HG03457 (cell line): ENCODE results near the gene PRODH2.
"Not testable (repeated sequence)": the region's sequence is repeated elsewhere in the genome, so short reads cannot be mapped to it uniquely, and the experiment has no call there.

Source experiments
- ATAC-seq: cut with Tn5 transposase; IDR thresholded peaks from one replicate; pipeline ENCODE4 v1.9.1; 2021; ENCODE audit warnings: moderate number of reproducible peaks; ENCODE audit not compliant: unreplicated experiment

PRODH2 gene

GRCh38 chr19:35843676-35844481 is 31.2 kb upstream of the PRODH2 start:
- ATAC-seq: no peak

- no peak for ATAC-seq
These were observed 30.1 kb upstream of the PRODH2 start for GRCh38 chr19:35842666-35843272.

- ATAC-seq: no peak
These were observed 29.4 kb upstream of the PRODH2 start for GRCh38 chr19:35841961-35842595.

- not testable (repeated sequence) for ATAC-seq
These were observed 23.5 kb upstream of the PRODH2 start for GRCh38 chr19:35836096-35836495.

GRCh38 chr19:35833972-35834371 is 21.3 kb upstream of the PRODH2 start:
- no peak for ATAC-seq

- no peak for ATAC-seq
These were observed 19.4 kb upstream of the PRODH2 start for GRCh38 chr19:35832054-35832453.

- ATAC-seq: no peak
These were observed 18.3 kb upstream of the PRODH2 start for GRCh38 chr19:35830986-35831385.

- no peak for ATAC-seq
These were observed 16.2 kb upstream of the PRODH2 start for GRCh38 chr19:35828692-35829301.

GRCh38 chr19:35824150-35824549 is 11.5 kb upstream of the PRODH2 start:
- ATAC-seq: no peak

- ATAC-seq: no peak
These were observed 9.9 kb upstream of the PRODH2 start for GRCh38 chr19:35822579-35822978.

- no peak for ATAC-seq
These were observed 5.8 kb upstream of the PRODH2 start for GRCh38 chr19:35818445-35818844.

- no peak for ATAC-seq
These were observed 4.2 kb upstream of the PRODH2 start for GRCh38 chr19:35816846-35817245.

- no peak for ATAC-seq
These were observed 3.6 kb upstream of the PRODH2 start for GRCh38 chr19:35816262-35816661.

- ATAC-seq: no peak
These were observed 622 bp upstream of the PRODH2 start for GRCh38 chr19:35813043-35813890.

- ATAC-seq: no peak
These were observed 1.1 kb downstream of the PRODH2 start for GRCh38 chr19:35811317-35812219.

- ATAC-seq: no peak
These were observed 5.0 kb downstream of the PRODH2 start for GRCh38 chr19:35807633-35808032.

GRCh38 chr19:35806597-35806996 is 6.0 kb downstream of the PRODH2 start:
- ATAC-seq: no peak

- no peak for ATAC-seq
These were observed 7.0 kb downstream of the PRODH2 start for GRCh38 chr19:35805526-35806102.

- no peak for ATAC-seq
These were observed 10.8 kb downstream of the PRODH2 start for GRCh38 chr19:35801828-35802227.
